Hair follicle dermal papilla cell (primary cell): ENCODE measurements around the gene SULT6B1. TPM values are rescaled to one million over a fixed set of nuclear protein-coding genes. Genes with fewer than 3 reads are reported as not detected.

Experiments
- total RNA-seq: library from RNA; depleted of rRNA; stranded (reverse); fragments of >200 nt; gene quantifications from 2 replicates; pipeline ENCODE4 v1.2.3, GENCODE V29; 2012

Gene SULT6B1, protein sequence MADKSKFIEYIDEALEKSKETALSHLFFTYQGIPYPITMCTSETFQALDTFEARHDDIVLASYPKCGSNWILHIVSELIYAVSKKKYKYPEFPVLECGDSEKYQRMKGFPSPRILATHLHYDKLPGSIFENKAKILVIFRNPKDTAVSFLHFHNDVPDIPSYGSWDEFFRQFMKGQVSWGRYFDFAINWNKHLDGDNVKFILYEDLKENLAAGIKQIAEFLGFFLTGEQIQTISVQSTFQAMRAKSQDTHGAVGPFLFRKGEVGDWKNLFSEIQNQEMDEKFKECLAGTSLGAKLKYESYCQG
- total RNA-seq, result not detected in 2 replicates

DNA sequence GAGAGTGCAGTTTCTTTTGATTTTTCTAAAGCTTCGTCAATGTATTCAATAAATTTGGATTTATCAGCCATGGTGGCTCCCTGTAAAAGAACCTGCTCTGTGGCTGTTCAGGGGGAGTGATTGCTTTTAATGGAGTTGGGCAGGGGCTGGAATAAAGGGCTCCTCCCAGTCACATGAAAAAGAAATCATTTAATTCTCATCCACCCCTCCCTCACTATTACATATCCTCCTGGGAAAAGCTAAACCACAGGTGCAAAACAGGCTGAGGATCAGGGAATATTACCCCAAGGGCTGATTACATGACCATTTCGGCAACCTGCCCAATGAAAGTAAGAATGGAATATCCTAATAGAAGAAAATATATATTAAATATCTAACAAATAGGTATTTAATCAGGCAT is at the start of gene SULT6B1:
SULT6B1 (minus strand) TSS at position 101 of the 400 bp plus-strand sequence; CDS start at position 71, 30 bp downstream.

DNA sequence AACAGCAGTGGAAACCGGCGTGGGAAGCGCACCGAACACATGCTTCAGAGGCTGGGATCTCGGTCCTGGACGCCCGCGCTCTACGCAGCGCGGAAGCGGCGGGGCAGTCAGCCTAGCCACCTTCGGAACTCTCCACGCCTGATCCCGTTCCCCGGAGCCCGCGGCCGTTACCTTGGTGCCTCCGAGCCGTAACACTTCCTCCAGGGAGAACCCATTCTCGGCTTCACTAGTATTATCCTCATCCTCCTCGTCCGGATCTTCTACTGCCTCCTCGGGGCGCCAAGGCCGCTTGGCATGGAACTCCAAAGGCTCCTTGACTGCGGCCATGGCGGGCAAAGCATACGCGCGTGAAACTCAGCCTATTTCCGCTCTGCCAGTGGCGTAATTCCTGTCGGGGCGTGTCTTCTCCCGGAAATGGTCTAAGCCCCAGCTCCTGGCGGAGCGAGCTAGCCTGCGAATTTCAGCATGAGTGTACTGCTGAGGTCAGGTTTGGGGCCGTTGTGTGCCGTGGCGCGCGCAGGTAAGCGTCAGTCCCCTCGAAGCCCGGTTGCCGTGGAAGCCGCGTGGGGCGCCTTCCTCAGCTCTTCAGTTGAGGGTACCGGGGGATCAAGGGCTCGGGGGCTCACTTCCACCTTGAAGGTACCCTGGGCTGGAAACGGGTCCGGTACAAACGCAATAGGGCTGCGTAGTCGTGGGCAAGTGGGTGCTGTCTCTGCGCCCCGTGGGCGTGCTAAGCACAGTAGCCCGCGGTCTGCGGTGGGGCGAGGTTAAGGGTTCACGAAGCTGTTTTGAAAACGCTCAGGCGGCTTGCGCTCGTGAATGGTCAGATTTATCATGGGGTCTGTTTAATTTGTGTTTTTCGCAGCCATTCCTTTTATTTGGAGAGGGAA is 43.0 kb upstream of the SULT6B1 start, which contains the start of the genes CEBPZ and NDUFAF7:
CEBPZ (minus strand) TSS at position 356 of the 890 bp plus-strand sequence; CDS start at position 327, 29 bp downstream.
NDUFAF7 (plus strand) TSS at position 418 of the 890 bp plus-strand sequence; CDS start at position 466, 48 bp downstream.

DNA sequence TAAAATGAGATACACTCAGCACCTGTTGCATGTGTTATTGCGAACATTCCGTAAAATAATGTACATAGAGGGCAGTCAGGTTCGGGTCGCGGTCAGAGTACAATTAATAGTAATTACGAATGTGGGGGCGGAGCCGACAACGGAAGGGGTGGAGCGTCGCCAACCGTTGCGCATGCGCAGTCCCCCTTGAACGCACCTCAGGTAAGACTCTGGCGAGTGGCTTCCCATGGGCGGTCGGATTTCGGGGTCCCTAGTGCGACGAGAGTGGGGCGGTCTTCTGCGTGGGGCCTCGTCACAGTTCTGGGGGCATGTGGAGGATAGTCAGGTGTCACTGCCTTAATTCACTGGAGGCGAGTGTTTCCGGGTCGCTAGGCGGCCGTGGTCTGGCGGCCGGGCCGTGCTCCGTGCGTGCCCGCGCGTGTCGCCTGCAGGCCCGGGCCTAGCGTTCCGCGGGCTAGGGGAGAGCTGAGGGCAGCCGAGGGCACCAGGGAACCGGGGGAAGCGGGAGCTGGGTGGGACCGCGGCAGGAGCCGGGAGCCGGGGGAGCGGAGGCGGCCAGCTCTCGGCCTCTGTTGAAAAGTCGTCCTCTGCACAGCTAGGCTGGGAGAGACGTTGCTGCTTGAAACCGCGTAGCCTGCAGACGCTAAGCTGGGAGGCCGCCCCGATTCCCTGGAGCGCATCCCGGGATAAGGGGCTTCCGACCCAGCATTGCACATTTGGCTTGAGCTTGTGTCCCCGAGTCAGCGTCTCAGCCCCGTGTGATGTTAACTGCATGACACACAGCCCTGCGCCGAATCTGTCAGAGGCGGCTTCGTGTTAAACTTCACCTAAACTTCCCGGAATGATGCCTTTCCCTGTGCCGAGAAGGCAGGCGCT is 8.1 kb upstream of the SULT6B1 start, which contains the start of gene CEBPZOS:
CEBPZOS (plus strand) TSS at position 177 of the 876 bp plus-strand sequence. CDS start 3,209 bp downstream, outside the sequence.

DNA sequence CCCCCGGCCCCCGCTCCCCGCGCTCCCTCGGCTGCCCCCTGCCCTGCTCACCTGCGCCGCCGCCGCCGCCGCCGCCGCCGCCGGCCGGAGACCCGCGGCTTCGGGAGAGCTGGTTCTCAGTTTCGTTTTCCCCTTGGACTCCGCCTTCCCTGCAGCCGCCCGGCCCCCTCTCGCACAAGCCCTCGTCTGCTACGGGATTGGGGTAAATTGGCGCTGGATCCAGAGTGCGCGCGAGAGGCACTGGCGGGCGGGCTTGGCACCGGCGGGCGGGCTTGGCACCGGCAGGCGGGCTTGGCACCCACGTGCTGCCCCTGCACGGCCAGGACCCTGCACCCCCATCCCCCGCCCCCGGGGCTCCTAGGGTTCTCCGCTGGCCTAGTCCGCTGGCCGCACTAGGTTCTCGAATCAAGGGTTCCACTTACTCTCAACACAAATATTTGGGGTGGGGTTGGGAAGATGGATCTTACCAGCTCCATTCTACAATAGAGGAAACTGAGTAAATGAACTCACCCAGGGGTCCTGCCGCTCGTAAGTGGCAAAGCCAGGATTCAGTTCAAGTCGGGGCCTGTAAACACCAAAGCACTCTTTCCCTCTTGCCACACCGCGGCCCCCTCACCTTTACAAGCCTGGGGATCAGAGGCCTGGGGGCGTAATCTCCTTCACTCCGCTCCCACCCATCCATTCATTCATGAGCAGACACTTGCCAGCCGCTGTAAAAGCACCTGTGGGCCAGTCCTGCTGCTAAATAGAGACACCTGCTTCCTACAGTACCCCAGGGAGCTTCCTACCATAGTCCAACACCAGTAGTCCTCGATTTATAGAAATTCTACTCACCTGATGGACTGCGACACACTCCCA is 31.4 kb downstream of the SULT6B1 start, which contains the start of gene EIF2AK2:
EIF2AK2 (minus strand) TSS at position 124 of the 858 bp plus-strand sequence. CDS start 9,174 bp downstream, outside the sequence.

Other genes starting within 250 kb of the SULT6B1 start
- gene STRN, start 222.1 kb downstream of the SULT6B1 start, total RNA-seq, result 16.3 and 18.5 TPM in 2 replicates
- 24.2 and 28.6 TPM in 2 replicates for gene HEATR5B, start 104.3 kb downstream of the SULT6B1 start, total RNA-seq
- gene GPATCH11, start 104.2 kb downstream of the SULT6B1 start, total RNA-seq, result 4.2 and 4.5 TPM in 2 replicates
- 51.2 and 54.7 TPM in 2 replicates for gene EIF2AK2, start 31.7 kb downstream of the SULT6B1 start, total RNA-seq
- 14.0 and 15.7 TPM in 2 replicates for gene CEBPZOS, start 7.8 kb upstream of the SULT6B1 start, total RNA-seq
- 25.1 and 31.8 TPM in 2 replicates for gene CEBPZ, start 42.9 kb upstream of the SULT6B1 start, total RNA-seq
- gene NDUFAF7, start 43.0 kb upstream of the SULT6B1 start, total RNA-seq, result 10.0 and 13.8 TPM in 2 replicates
- 68.7 and 70.1 TPM in 2 replicates for gene PRKD3, start 136.2 kb upstream of the SULT6B1 start, total RNA-seq
- gene QPCT, start 156.0 kb upstream of the SULT6B1 start, total RNA-seq, result 16.4 and 16.6 TPM in 2 replicates